Peyer's patch (tissue), 4 donors: ENCODE measurements around the gene STK25. TPM values are rescaled to one million over a fixed set of nuclear protein-coding genes. Genes with fewer than 3 reads are reported as not detected.

Experiments
- DNase-seq, 3 donors: peaks; one replicate each; pipeline ENCODE4 v3.0.0-alpha.2; 2017 to 2019
- H3K27ac ChIP-seq, 4 donors: fragments of 200-600 bp; sonication (generic); one replicate each; pipeline ENCODE4 v1.5.1; 2016 to 2019
- H3K27me3 ChIP-seq, 2 donors: fragments of 200-600 bp; sonication (generic); one replicate each; pipeline ENCODE4 v1.5.1; 2019
- H3K36me3 ChIP-seq, 3 donors: fragments of 200-600 bp; sonication (generic); one replicate each; pipeline ENCODE4 v1.5.1; 2016 to 2019
- H3K4me1 ChIP-seq, 4 donors: fragments of 200-600 bp; sonication (generic); one replicate each; pipeline ENCODE4 v1.5.1; 2016 to 2019
- H3K4me3 ChIP-seq, 4 donors: fragments of 200-600 bp; sonication (generic); 1 replicate in 3 of 4; 2 replicates in 1 of 4; pipeline ENCODE4 v1.5.1; 2016 to 2019; ENCODE audit warnings: mild to moderate bottlenecking in 1 of 4
- H3K9me3 ChIP-seq, 4 donors: fragments of 200-600 bp; sonication (generic); one replicate each; pipeline ENCODE4 v1.5.1; 2016 to 2019; ENCODE audit warnings: mild to moderate bottlenecking in 1 of 4
- CTCF ChIP-seq, 6 experiments: fragments of 450-650 bp in 4 of 6; fragments of 200-600 bp in 2 of 6; sonication (generic) in 1 of 6; IDR thresholded peaks; one replicate each; pipeline ENCODE4 v1.5.1; 2017 to 2019; ENCODE audit warnings: antibody characterized with exemption in 6 of 6, mild to moderate bottlenecking in 3 of 6, moderate library complexity in 1 of 6
- POLR2A ChIP-seq, 2 donors: fragments of 450-650 bp; IDR thresholded peaks; one replicate each; pipeline ENCODE4 v1.5.1; 2017; ENCODE audit warnings: antibody characterized with exemption in 2 of 2, mild to moderate bottlenecking in 2 of 2, moderate library complexity in 2 of 2
- total RNA-seq, 4 donors: library from RNA; depleted of rRNA; stranded (reverse); fragments of >200 nt; gene quantifications; one replicate each; pipeline ENCODE4 v1.1.0, GENCODE V29; 2016

The STK25 gene
- total RNA-seq, 4 donors from 2014 or later, result 149 to 356 (median 275) TPM

- DNase-seq, result no peak
- Histone ChIP-seq H3K4me3 (no peak overlapping the region), H3K36me3 (peaks cover 0 to 29% (median 0%) of the 10 kb centered on the region in 3 donors), H3K9me3 (no peaks in the 10 kb centered on the region), H3K27me3 (no peaks in the 10 kb centered on the region), H3K4me1 (no peaks in the 10 kb centered on the region), H3K27ac (no peak overlapping the region)
- no peak for TF ChIP-seq POLR2A (IDR thresholded peaks at IDR 0.05)
- no peak for TF ChIP-seq CTCF (IDR thresholded peaks at IDR 0.05)
Measured at GRCh38 chr2:241466230-241466629, 42.2 kb downstream of the STK25 start.

GRCh38 chr2:241465543-241465942, 42.8 kb downstream of the STK25 start:
- no peaks in the 10 kb centered on the region for H3K4me1 ChIP-seq

GRCh38 chr2:241463276-241464135, 44.9 kb downstream of the STK25 start:
- no peak overlapping the region for H3K4me3 ChIP-seq
- no peaks in the 10 kb centered on the region for H3K9me3 ChIP-seq
- no peak for TF ChIP-seq CTCF (IDR thresholded peaks at IDR 0.05)
- TF ChIP-seq POLR2A (IDR thresholded peaks at IDR 0.05), result no peak
- no peaks in the 10 kb centered on the region for H3K4me1 ChIP-seq
- no peaks in the 10 kb centered on the region for H3K27me3 ChIP-seq
- peaks cover 0 to 24% (median 0%) of the 10 kb centered on the region in 3 donors for H3K36me3 ChIP-seq
- DNase-seq, result no peak
- H3K27ac ChIP-seq, result no peak overlapping the region

More at GRCh38 chr2:241465543-241465942, 42.8 kb downstream of the STK25 start:
- no peak for DNase-seq
- Histone ChIP-seq H3K27me3 (no peaks in the 10 kb centered on the region), H3K4me3 (no peak overlapping the region), H3K36me3 (peaks cover 0 to 29% (median 0%) of the 10 kb centered on the region in 3 donors), H3K9me3 (no peaks in the 10 kb centered on the region), H3K27ac (no peak overlapping the region)
- no peak for TF ChIP-seq CTCF (IDR thresholded peaks at IDR 0.05)
- no peak for TF ChIP-seq POLR2A (IDR thresholded peaks at IDR 0.05)

GRCh38 chr2:241461693-241462677, 46.4 kb downstream of the STK25 start:
- peaks cover 0 to 18% (median 0%) of the 10 kb centered on the region in 3 donors for H3K36me3 ChIP-seq
- no peak overlapping the region for H3K27ac ChIP-seq
- no peaks in the 10 kb centered on the region for H3K27me3 ChIP-seq
- TF ChIP-seq POLR2A (IDR thresholded peaks at IDR 0.05) (no peak), CTCF (IDR thresholded peaks at IDR 0.05) (no peak)
- no peaks in the 10 kb centered on the region for H3K4me1 ChIP-seq
- DNase-seq, result no peak
- H3K4me3 ChIP-seq, result no peak overlapping the region
- H3K9me3 ChIP-seq, result no peaks in the 10 kb centered on the region

- Histone ChIP-seq H3K9me3 (no peaks in the 10 kb centered on the region), H3K27ac (no peak overlapping the region), H3K27me3 (no peaks in the 10 kb centered on the region), H3K4me1 (no peaks in the 10 kb centered on the region), H3K36me3 (peaks cover 0 to 12% (median 0%) of the 10 kb centered on the region in 3 donors), H3K4me3 (no peak overlapping the region)
- TF ChIP-seq CTCF (IDR thresholded peaks at IDR 0.05) (no peak), POLR2A (IDR thresholded peaks at IDR 0.05) (no peak)
- no peak for DNase-seq
Measured at GRCh38 chr2:241460631-241461030, 47.8 kb downstream of the STK25 start.
